ENCODE measurements around the gene TMEM108.

- TF ChIP-seq CTCF (conservative IDR thresholded peaks at IDR 0.05 in 1 of 2, IDR thresholded peaks at IDR 0.05 in 1 of 2; ENCODE audit: low read depth in 1 of 2, low read length in 2 of 2) (no peak), EZH2 (IDR thresholded peaks at IDR 0.05; ENCODE audit: low read length, missing control alignments) (no peak)
Observed at GRCh38 chr3:133127381-133127780, 89.2 kb downstream of the TMEM108 start.
